Psoas muscle (tissue), 8 donors: ENCODE results near the gene NATD1. TPM values are rescaled to one million over a fixed set of nuclear protein-coding genes. Genes with fewer than 3 reads are reported as not detected.

ENCODE experiments used
- ATAC-seq, 4 donors: fragments of 200-7000 bp; cut with Tn5 transposase; one replicate each; pipeline ENCODE4 v1.9.1; 2020; ENCODE audit warnings: moderate library complexity in 3 of 4, mild to moderate bottlenecking in 2 of 4
- DNase-seq, 2 donors: peaks; one replicate each; pipeline ENCODE4 v3.0.0-alpha.2; 2020
- H3K27ac ChIP-seq: fragments of 200-600 bp; one replicate; pipeline ENCODE4 v1.8.0; 2022
- H3K27me3 ChIP-seq, 3 donors: fragments of 200-600 bp in 1 of 3; one replicate each; pipeline versions ENCODE4 v1.6.1 to v1.8.0; 2013 to 2022; ENCODE audit warnings: low read length in 2 of 3, mild to moderate bottlenecking in 2 of 3, moderate library complexity in 1 of 3; ENCODE audit not compliant: insufficient read depth in 3 of 3
- H3K36me3 ChIP-seq, 2 donors: fragments of 200-600 bp in 1 of 2; one replicate each; pipeline versions ENCODE4 v1.6.1 to v1.8.0; 2013 to 2022; ENCODE audit warnings: low read depth in 1 of 2, mild to moderate bottlenecking in 1 of 2, moderate library complexity in 1 of 2; ENCODE audit not compliant: insufficient read depth in 1 of 2
- H3K4me1 ChIP-seq: fragments of 200-600 bp; one replicate; pipeline ENCODE4 v1.8.0; 2022
- H3K4me3 ChIP-seq: fragments of 200-600 bp; one replicate; pipeline ENCODE4 v1.8.0; 2022; ENCODE audit warnings: mild to moderate bottlenecking
- H3K9me3 ChIP-seq: fragments of 200-600 bp; one replicate; pipeline ENCODE4 v1.8.0; 2022
- WGBS, 3 donors: extraction: QIAGEN DNeasy Blood & Tissue Kit; methylation state at CpG; one replicate each; pipeline versions ENCODE4 v1.1.6 to v1.1.7; 2013; 5-methylcytosine and 5-hydroxymethylcytosine counted together
- intact Hi-C, 2 donors: fragments of 100-400 bp; cut with DNase I; formaldehyde crosslinking; loops; one replicate each; pipeline versions ENCODE4 v1.11.0 to v1.14.2; 2022
- polyA plus RNA-seq, 3 donors: library from polyadenylated mRNA; stranded (reverse); fragments of 200-250 nt; gene quantifications; one replicate each; pipeline ENCODE4 v1.2.3, GENCODE V29; 2013
- total RNA-seq, 4 donors: library from RNA; stranded (reverse); fragmentation: NEBNext Ultra II Directional in 2 of 4; extraction: Animal tissue kit (Norgen Biotek cat#: 25700) in 2 of 4; gene quantifications; one replicate each; pipeline versions ENCODE4 v1.2.1 to v1.2.4, GENCODE V29; 2021 to 2023
- TF ChIP-seq, protein P1 (sequence below): fragments of 200-600 bp; IDR thresholded peaks from one replicate; pipeline ENCODE4 v1.8.0; 2022; ENCODE audit warnings: antibody characterized with exemption
- donor health status: healthy with polysubstance abuse.
- donor health status: DM: no; HTN: no; CAD: no; lungs with moderate emphysema.
- donor health status: Bipolar disorder and iron deficiency.
- donor health status: healthy.
- donor health status: DM: yes; HTN: yes; CAD: no.
- donor health status: DM: no; HTN: no; CAD: no.
- donor health status: DM: no; HTN: no; CAD: no.
- donor health status: DM: yes; HTN: yes; CAD: no.

The NATD1 gene
- total and polyA plus RNA-seq, 7 donors: 4.7 to 48.0 (median 21.6) TPM

DNA sequence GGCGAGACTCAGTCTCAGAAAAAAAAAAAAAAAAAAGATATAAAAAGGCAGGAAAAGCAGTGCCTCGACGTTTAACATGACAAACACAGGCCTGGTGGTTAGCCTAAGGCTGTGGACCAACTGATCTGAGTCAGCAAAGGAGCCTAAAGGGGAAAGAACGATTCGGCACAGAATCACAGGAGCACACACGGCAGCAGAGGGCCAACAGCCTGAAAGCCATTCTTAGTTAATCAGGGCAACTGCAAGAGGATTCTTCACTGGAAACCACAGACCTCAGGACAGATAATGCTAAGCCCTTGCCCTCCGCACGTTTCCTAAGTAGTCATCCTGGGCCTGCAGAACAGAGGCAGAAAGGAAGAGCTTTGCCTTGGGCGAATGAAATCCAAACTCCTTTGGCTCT, 53.9 kb downstream of the NATD1 start:
- no peaks in the 10 kb centered on the region for H3K9me3 ChIP-seq
- DNase-seq (no peak), ATAC-seq (peak; percentile 58 to 73 (median 70))
- TF ChIP-seq, protein P1, sequence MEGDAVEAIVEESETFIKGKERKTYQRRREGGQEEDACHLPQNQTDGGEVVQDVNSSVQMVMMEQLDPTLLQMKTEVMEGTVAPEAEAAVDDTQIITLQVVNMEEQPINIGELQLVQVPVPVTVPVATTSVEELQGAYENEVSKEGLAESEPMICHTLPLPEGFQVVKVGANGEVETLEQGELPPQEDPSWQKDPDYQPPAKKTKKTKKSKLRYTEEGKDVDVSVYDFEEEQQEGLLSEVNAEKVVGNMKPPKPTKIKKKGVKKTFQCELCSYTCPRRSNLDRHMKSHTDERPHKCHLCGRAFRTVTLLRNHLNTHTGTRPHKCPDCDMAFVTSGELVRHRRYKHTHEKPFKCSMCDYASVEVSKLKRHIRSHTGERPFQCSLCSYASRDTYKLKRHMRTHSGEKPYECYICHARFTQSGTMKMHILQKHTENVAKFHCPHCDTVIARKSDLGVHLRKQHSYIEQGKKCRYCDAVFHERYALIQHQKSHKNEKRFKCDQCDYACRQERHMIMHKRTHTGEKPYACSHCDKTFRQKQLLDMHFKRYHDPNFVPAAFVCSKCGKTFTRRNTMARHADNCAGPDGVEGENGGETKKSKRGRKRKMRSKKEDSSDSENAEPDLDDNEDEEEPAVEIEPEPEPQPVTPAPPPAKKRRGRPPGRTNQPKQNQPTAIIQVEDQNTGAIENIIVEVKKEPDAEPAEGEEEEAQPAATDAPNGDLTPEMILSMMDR: no peak
- H3K4me1 ChIP-seq: peaks cover 75% of the 10 kb centered on the region
- no peaks in the 10 kb centered on the region for H3K27me3 ChIP-seq
- intact Hi-C loops: no loop called here
- peak overlapping the region; percentile 81 for H3K27ac ChIP-seq
- 14 to 40% (median 40%) methylated on average over 8 to 9 of the region's 9 CpGs for WGBS, 3 donors
- H3K4me3 ChIP-seq: no peak overlapping the region
- H3K36me3 ChIP-seq: peaks cover 3 to 19% of the 10 kb centered on the region in 2 donors

DNA sequence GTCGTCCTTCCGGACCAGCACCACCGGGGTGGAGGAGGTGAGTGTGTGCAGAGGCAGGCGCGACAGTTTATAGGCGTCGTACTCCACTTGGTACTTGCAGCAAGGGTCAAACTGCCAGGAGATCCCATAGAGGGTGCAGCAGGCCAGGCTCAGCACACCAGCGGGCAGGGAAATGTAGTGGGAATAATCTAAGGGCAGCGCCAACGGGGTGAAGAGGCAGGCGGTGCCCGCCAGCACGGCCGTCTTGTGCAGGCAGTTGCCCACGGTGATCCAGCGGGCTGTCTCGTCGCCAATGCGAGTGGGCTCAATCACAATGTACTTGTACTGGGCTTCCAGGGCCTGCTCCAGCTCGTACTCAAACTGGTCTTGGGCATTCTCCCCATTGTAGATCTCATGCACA, 54.8 kb downstream of the NATD1 start:
- 53 to 81% (median 59%) methylated on average over 20 of the region's 20 CpGs for WGBS, 3 donors
- Histone ChIP-seq H3K4me1 (peaks cover 75% of the 10 kb centered on the region), H3K27me3 (no peaks in the 10 kb centered on the region), H3K36me3 (peaks cover 3 to 19% of the 10 kb centered on the region in 2 donors), H3K4me3 (no peak overlapping the region), H3K27ac (peak overlapping the region; percentile 81), H3K9me3 (no peaks in the 10 kb centered on the region)
- TF ChIP-seq, protein P1: no peak
- intact Hi-C loops: no loop called here
- no peak for DNase-seq
- no peak for ATAC-seq

DNA sequence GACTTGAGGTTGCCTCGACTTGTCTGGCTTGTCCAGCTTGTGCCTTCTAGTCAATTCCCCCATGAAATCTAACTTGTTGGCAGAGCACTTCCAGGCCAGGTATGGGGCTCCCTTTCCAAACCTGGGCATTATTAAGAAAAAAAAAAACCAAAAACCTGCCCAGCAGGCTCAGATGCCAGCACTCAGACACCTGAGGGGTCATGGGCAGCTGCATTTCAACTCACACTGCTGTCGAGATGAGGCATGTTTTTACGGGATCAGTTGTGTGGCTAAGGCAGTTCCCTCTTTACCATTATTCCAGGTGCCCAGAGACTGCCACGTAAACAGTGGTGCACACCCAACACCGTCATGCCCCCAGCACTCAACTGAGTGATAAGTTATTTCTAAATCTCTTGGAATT, 57.1 kb downstream of the NATD1 start:
- WGBS, 3 donors: 73 to 86% (median 75%) methylated on average over 5 of the region's 5 CpGs
- DNase-seq (no peak), ATAC-seq (no peak)
- intact Hi-C loops: no loop called here
- H3K27ac ChIP-seq: peak overlapping the region; percentile 81
- H3K4me3 ChIP-seq: no peak overlapping the region
- no peaks in the 10 kb centered on the region for H3K9me3 ChIP-seq
- no peaks in the 10 kb centered on the region for H3K27me3 ChIP-seq
- peaks cover 3 to 25% of the 10 kb centered on the region in 2 donors for H3K36me3 ChIP-seq
- TF ChIP-seq, protein P1: no peak
- peaks cover 70% of the 10 kb centered on the region for H3K4me1 ChIP-seq

DNA sequence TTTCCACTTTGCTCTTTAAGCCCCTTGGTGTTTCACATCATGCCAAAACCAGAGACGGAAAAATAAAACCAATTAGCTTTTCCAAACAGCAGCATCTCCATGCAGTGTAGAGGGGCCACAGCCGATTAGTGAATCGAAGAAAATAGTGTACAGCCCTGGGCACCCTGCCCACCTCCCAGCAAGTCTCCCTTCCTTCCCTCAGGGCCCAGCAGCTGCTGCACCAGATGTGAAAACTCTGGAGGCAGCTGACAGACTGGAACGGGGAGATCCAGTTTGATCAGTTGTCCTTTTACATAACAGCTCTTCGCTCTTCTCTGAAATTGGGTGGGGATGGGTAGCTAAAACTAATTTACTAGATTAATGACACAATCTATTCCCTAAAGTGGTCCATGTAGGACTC, 58.5 kb downstream of the NATD1 start:
- DNase-seq (peak; percentile 49 to 80), ATAC-seq (peak in 1 of 4 donors; percentile 19)
- intact Hi-C loops: no loop called here
- H3K4me1 ChIP-seq: peaks cover 61% of the 10 kb centered on the region
- no peaks in the 10 kb centered on the region for H3K9me3 ChIP-seq
- H3K36me3 ChIP-seq: peaks cover 3 to 26% of the 10 kb centered on the region in 2 donors
- 36 to 46% (median 42%) methylated on average over 5 of the region's 5 CpGs for WGBS, 3 donors
- peak overlapping the region; percentile 66 for H3K27ac ChIP-seq
- TF ChIP-seq, protein P1: no peak
- H3K4me3 ChIP-seq: no peak overlapping the region
- H3K27me3 ChIP-seq: no peaks in the 10 kb centered on the region

DNA sequence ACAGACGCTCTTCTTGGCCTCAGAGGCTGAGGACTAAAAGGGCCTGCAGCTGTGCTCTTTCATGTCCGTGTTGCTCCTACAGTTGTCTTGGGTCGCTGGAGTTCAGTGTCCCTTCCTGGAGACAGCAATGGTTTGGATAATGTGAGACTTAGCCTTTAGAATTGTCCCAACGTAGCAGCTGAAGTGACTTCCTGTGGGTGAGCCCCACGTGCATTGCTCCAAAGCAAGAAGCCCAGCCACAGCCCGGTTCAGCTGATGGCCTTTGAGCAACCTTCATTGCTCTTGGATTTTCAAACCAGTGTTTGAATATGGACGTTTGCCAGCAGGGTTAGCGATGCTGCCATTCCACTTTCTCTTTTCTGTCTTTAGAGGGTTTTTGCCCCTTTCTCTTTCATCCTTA, 59.0 kb downstream of the NATD1 start:
- Histone ChIP-seq H3K27me3 (no peaks in the 10 kb centered on the region), H3K9me3 (no peaks in the 10 kb centered on the region), H3K27ac (peak overlapping the region; percentile 66), H3K4me3 (no peak overlapping the region), H3K4me1 (peaks cover 57% of the 10 kb centered on the region), H3K36me3 (peaks cover 3 to 31% of the 10 kb centered on the region in 2 donors)
- ATAC-seq: peak; percentile 15 to 44 (median 40)
- TF ChIP-seq, protein P1: no peak
- 4 to 12% (median 10%) methylated on average over 8 of the region's 8 CpGs for WGBS, 3 donors
- intact Hi-C loops: no loop called here
- DNase-seq: peak in 1 of 2 donors; percentile 60
